Karpas-422 (cell line): ENCODE data around the gene TPM2. TPM values are rescaled to one million over a fixed set of nuclear protein-coding genes. Genes with fewer than 3 reads are reported as not detected.
A peak's percentile ranks its signal among the peaks of the same experiment; 100 is the strongest.

Experiments
- DNase-seq: peaks from one replicate; pipeline ENCODE4 v3.0.0-alpha.2; 2015
- H2AFZ ChIP-seq: fragments of 200-600 bp; sonication (generic); 2 replicates; pipeline ENCODE4 v1.6.1; 2014; ENCODE audit warnings: antibody characterized with exemption, low read length, mixed read lengths
- H3K27ac ChIP-seq: fragments of 200-600 bp; sonication (generic); 2 replicates; pipeline ENCODE4 v1.5.1; 2014; ENCODE audit warnings: mild to moderate bottlenecking, low read length, moderate library complexity
- H3K27me3 ChIP-seq: fragments of 200-600 bp; sonication (generic); 2 replicates; pipeline ENCODE4 v1.6.1; 2014; ENCODE audit warnings: low read length, mixed read lengths
- H3K36me3 ChIP-seq: fragments of 200-600 bp; sonication (generic); 2 replicates; pipeline ENCODE4 v1.6.1; 2014; ENCODE audit warnings: low read length, mixed read lengths; ENCODE audit not compliant: insufficient read depth
- H3K4me1 ChIP-seq: fragments of 200-600 bp; sonication (generic); 2 replicates; pipeline ENCODE4 v1.6.1; 2014; ENCODE audit warnings: mild to moderate bottlenecking, low read length, mixed read lengths
- H3K4me2 ChIP-seq: fragments of 200-600 bp; sonication (generic); 2 replicates; pipeline ENCODE4 v1.6.1; 2014; ENCODE audit warnings: low read length, low read depth, mild to moderate bottlenecking; ENCODE audit not compliant: poor library complexity, severe bottlenecking
- H3K4me3 ChIP-seq: fragments of 200-600 bp; sonication (generic); 2 replicates; pipeline ENCODE4 v1.5.1; 2014; ENCODE audit warnings: mild to moderate bottlenecking, antibody characterized with exemption, low read length, mixed read lengths
- H3K79me2 ChIP-seq: fragments of 200-600 bp; sonication (generic); 2 replicates; pipeline ENCODE4 v1.6.1; 2014; ENCODE audit warnings: mild to moderate bottlenecking, low read length, mixed read lengths
- H3K9ac ChIP-seq: fragments of 200-600 bp; sonication (generic); 2 replicates; pipeline ENCODE4 v1.6.0; 2014; ENCODE audit warnings: low read length
- H3K9me2 ChIP-seq: fragments of 200-600 bp; sonication (generic), shearing (Covaris generic); replicated peaks from 2 replicates; pipeline ENCODE4 v1.6.0; 2014; ENCODE audit warnings: mild to moderate bottlenecking, low read length, moderate library complexity; ENCODE audit not compliant: insufficient read depth
- H3K9me3 ChIP-seq: fragments of 300-700, 200-600 bp; sonication (generic); 2 replicates; pipeline ENCODE4 v1.6.1; 2014; ENCODE audit warnings: low read length, mixed read lengths
- H4K20me1 ChIP-seq: fragments of 200-600 bp; sonication (generic); 2 replicates; pipeline ENCODE4 v1.6.1; 2014; ENCODE audit warnings: mild to moderate bottlenecking, antibody characterized with exemption, low read length, low read depth; ENCODE audit not compliant: insufficient read depth
- total RNA-seq: library from RNA; depleted of rRNA; stranded (reverse); fragments of >200 nt; shearing (Covaris generic); gene quantifications from 2 replicates; pipeline ENCODE4 v1.2.3, GENCODE V29; 2014; ENCODE audit warnings: low replicate concordance

TPM2 gene
- total RNA-seq, 1 experiment from 2014 or later: 0.19 TPM

DNA sequence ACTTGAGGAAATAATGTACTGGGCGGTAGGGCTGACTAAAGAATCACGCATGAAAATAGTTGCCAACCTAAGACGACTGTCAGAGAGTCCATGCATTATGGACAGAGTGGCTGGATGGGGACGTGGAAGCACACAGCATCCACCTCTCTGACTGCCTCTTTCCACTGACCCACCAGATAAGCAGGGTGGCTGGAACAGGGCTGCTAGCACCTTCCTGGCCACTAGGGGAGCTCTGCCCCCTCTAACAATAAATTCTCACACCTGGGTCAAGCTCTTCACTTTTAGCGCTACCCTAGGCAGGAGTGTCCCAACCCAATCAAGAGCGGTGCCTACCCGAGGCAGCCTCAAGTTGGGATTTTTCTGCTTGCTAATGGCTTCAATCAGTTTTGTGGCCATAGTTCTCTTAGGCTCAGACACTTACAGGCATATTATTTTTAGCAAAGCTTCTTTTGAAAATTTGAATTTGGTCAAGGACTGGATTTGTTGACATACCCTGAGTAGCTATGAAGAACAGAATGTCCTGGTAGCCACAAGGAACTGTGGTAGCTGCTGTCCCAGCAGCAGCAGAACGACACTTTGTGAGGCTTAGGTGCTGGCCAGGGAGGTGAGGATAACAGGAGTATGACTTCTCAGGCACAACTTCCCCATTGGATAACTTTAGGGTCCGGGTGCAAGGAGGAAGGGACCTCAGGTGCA, 6.9 kb upstream of the TPM2 start:
- peaks cover 30% of the 10 kb centered on the region for H3K36me3 ChIP-seq
- no peaks in the 10 kb centered on the region for H3K9me2 ChIP-seq
- no peaks in the 10 kb centered on the region for H3K9me3 ChIP-seq
- no peaks in the 10 kb centered on the region for H3K4me1 ChIP-seq
- H4K20me1 ChIP-seq: no peaks in the 10 kb centered on the region
- no peak overlapping the region for H3K4me3 ChIP-seq
- H3K79me2 ChIP-seq: no peaks in the 10 kb centered on the region
- no peaks in the 10 kb centered on the region for H3K27me3 ChIP-seq
- no peak overlapping the region for H2AFZ ChIP-seq
- H3K4me2 ChIP-seq: no peak overlapping the region
- H3K27ac ChIP-seq: no peak overlapping the region
- H3K9ac ChIP-seq: no peak overlapping the region
- peak; percentile 81 for DNase-seq

GRCh38 chr9:35695943-35696401, 6.2 kb upstream of the TPM2 start:
- no peak for DNase-seq
- no peaks in the 10 kb centered on the region for H3K27me3 ChIP-seq
- no peaks in the 10 kb centered on the region for H3K79me2 ChIP-seq
- no peaks in the 10 kb centered on the region for H3K4me1 ChIP-seq
- H3K36me3 ChIP-seq: peaks cover 24% of the 10 kb centered on the region
- H3K9ac ChIP-seq: no peak overlapping the region
- no peak overlapping the region for H3K27ac ChIP-seq
- H4K20me1 ChIP-seq: no peaks in the 10 kb centered on the region
- no peaks in the 10 kb centered on the region for H3K9me2 ChIP-seq
- H3K9me3 ChIP-seq: no peaks in the 10 kb centered on the region
- no peak overlapping the region for H2AFZ ChIP-seq
- H3K4me2 ChIP-seq: no peak overlapping the region
- H3K4me3 ChIP-seq: no peak overlapping the region

DNA sequence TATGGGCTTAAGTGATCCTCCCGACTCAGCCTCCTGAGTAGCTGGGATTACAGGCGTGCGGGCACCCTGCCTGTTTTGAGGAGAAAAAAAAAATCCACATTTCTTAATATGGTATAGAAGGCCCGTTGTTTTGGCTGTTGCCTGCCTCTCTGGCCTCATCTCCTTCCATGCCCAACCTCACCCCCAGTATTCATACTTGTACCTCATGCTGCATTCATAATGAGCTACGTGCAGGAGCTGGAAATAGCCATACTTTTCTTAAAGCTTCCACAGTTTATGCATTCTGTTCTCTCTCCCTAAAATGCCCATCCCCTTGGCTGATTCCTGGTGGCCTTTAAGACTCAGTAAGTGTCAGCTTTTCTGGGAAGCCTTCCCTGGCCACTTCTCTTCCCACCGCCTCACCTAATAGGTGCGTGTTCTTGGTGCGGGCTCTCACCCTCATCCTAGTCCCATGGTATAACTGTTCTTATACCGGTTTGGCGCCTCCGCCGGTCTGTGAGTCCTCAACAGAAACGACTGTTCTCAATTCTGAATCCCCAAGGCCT, 2.1 kb upstream of the TPM2 start:
- no peaks in the 10 kb centered on the region for H3K9me2 ChIP-seq
- no peaks in the 10 kb centered on the region for H3K79me2 ChIP-seq
- no peak overlapping the region for H3K4me2 ChIP-seq
- no peak overlapping the region for H3K4me3 ChIP-seq
- peaks cover 3% of the 10 kb centered on the region; the same call in 1 of the 2 replicates for H3K4me1 ChIP-seq
- H3K9ac ChIP-seq: no peak overlapping the region
- no peaks in the 10 kb centered on the region for H3K9me3 ChIP-seq
- H4K20me1 ChIP-seq: no peaks in the 10 kb centered on the region
- DNase-seq: no peak
- H3K27ac ChIP-seq: no peak overlapping the region
- no peaks in the 10 kb centered on the region for H3K27me3 ChIP-seq
- H2AFZ ChIP-seq: no peak overlapping the region
- peaks cover 10% of the 10 kb centered on the region for H3K36me3 ChIP-seq

DNA sequence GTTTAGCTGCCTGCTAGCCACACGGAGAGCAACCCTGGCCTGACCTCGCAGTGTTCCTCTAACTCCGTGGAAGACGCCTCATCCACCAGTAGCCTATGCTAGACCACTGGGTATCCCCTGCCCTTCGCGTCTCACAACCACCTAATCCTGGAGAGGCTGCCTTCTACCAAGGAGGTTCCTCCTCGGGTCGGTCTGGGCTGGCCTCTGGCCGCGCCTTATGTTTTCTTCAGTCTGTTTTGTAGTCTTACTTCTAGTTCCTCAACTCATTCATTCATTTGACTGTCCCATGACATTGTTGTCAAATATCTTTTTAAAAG, 1.6 kb upstream of the TPM2 start:
- no peak overlapping the region for H2AFZ ChIP-seq
- H3K4me2 ChIP-seq: no peak overlapping the region
- H3K79me2 ChIP-seq: no peaks in the 10 kb centered on the region
- no peaks in the 10 kb centered on the region for H3K9me2 ChIP-seq
- H3K36me3 ChIP-seq: peaks cover 8% of the 10 kb centered on the region
- H4K20me1 ChIP-seq: no peaks in the 10 kb centered on the region
- H3K4me1 ChIP-seq: peaks cover 5% of the 10 kb centered on the region; the same call in 1 of the 2 replicates
- H3K9me3 ChIP-seq: no peaks in the 10 kb centered on the region
- DNase-seq: no peak
- no peak overlapping the region for H3K4me3 ChIP-seq
- H3K27me3 ChIP-seq: no peaks in the 10 kb centered on the region
- H3K9ac ChIP-seq: no peak overlapping the region
- H3K27ac ChIP-seq: no peak overlapping the region

GRCh38 chr9:35690614-35691333, 1.0 kb upstream of the TPM2 start:
- no peak overlapping the region for H3K27ac ChIP-seq
- no peaks in the 10 kb centered on the region for H4K20me1 ChIP-seq
- H3K9me2 ChIP-seq: no peaks in the 10 kb centered on the region
- no peaks in the 10 kb centered on the region for H3K9me3 ChIP-seq
- H3K9ac ChIP-seq: no peak overlapping the region
- H3K36me3 ChIP-seq: peaks cover 3% of the 10 kb centered on the region; the same call in 1 of the 2 replicates
- no peak for DNase-seq
- no peaks in the 10 kb centered on the region for H3K27me3 ChIP-seq
- peaks cover 5% of the 10 kb centered on the region; the same call in 1 of the 2 replicates for H3K4me1 ChIP-seq
- H2AFZ ChIP-seq: no peak overlapping the region
- H3K4me2 ChIP-seq: no peak overlapping the region
- no peak overlapping the region for H3K4me3 ChIP-seq
- H3K79me2 ChIP-seq: no peaks in the 10 kb centered on the region

DNA sequence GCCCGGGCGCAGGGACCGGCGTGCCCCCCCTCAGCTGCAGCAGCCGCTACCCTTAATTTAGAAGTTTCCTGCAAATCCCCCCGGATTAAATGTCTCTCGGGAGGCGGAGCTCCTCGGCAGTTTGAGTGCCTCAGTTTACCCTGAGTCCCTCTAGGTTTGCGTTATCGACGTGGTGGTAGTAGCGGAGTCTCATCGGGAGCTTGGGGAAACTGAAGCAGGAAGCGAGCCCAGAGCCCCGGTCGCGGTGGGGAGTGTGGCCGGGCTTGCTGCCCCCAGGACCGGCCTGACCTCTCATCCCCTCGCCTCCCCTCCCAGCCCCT, 529 bp upstream of the TPM2 start:
- no peak overlapping the region for H2AFZ ChIP-seq

DNA sequence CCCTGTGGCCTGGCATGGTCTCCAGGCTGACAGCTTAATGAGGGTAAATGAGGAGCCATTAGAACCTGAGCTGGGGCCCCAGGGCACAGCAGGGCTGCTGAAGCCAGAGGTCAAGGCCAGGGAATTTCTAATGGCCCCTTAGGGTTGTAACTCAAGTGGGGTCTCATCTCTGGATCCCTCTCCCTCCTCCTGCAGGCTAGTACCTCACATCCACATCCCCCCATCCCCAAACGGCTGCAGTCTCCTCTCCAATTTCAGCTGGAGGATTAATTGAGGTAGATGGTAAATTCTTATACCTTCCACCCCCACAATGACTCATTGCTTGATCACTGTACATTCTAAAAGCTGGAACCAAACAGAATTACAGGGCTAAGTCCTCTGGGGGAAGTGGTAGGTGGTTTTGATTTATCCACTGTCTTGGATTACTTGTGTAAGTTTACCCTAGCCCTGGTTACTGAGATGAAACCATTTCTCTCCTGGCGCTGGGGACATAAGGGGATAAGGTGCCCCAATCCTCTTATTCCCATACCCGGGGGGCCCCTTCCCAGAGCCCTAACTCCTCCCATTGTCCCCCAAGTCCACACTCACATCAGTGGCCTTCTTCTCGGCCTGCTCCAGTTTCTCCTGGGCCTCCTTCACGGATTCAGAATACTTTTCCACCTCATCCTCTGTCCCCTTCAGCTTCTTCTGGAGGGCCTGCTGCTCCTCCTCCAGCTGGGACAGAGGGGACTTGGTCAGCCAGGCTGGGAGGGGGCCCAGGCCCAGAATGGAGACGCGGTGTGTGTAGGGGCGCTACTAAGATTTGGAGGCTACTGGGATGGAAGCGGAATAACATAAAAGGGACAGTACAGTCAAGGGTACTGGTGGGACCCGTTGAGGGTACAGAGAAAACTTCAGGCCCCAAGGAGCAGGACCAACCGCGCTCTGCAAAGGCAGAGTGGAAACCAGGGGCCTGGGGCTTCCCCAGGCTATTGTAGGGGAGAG, 875 bp downstream of the TPM2 start:
- no peaks in the 10 kb centered on the region for H4K20me1 ChIP-seq
- H3K27ac ChIP-seq: no peak overlapping the region
- H3K4me3 ChIP-seq: no peak overlapping the region
- no peak for DNase-seq
- no peaks in the 10 kb centered on the region for H3K79me2 ChIP-seq
- no peak overlapping the region for H3K4me2 ChIP-seq
- no peak overlapping the region for H2AFZ ChIP-seq
- H3K9ac ChIP-seq: no peak overlapping the region
- no peaks in the 10 kb centered on the region for H3K9me3 ChIP-seq
- H3K27me3 ChIP-seq: no peaks in the 10 kb centered on the region
- peaks cover 5% of the 10 kb centered on the region; the same call in 1 of the 2 replicates for H3K4me1 ChIP-seq
- H3K9me2 ChIP-seq: no peaks in the 10 kb centered on the region
- no peaks in the 10 kb centered on the region for H3K36me3 ChIP-seq

More for the DNA sequence above, 529 bp upstream of the TPM2 start:
- Histone ChIP-seq H3K9me3 (no peaks in the 10 kb centered on the region), H3K79me2 (no peaks in the 10 kb centered on the region), H3K36me3 (no peaks in the 10 kb centered on the region), H3K9me2 (no peaks in the 10 kb centered on the region), H3K27me3 (no peaks in the 10 kb centered on the region), H3K27ac (no peak overlapping the region), H3K4me2 (no peak overlapping the region), H3K9ac (no peak overlapping the region), H4K20me1 (no peaks in the 10 kb centered on the region), H3K4me1 (peaks cover 5% of the 10 kb centered on the region; the same call in 1 of the 2 replicates), H3K4me3 (no peak overlapping the region)
- DNase-seq: no peak
